ENCODE results near the gene NAA10.

DNA sequence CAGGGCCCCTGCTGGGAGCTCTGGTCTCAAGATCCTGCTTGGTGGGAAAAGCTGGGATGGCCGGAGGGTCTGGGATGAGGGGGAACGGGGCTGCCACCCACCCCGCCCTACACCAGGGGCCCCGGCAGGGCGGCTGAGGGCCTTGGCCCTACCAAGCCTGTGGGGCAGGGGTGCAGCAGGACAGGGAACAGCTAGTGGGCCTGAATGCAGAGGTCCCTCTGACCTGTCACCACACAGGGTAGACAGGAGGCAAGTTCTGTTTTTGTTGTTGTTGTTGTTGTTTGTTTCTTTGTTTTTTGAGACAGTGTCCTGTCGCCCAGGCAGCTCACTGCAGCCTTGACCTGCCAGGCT, 9.9 kb upstream of the NAA10 start:
- TF ChIP-seq CTCF (IDR thresholded peaks at IDR 0.05) (no peak), TCF7 (CRISPR knock-in tag; IDR thresholded peaks at IDR 0.05; ENCODE audit: low read depth) (no peak), ETV6 (CRISPR knock-in tag; IDR thresholded peaks at IDR 0.05) (no peak), ZNF317 (CRISPR knock-in tag; IDR thresholded peaks at IDR 0.05; ENCODE audit: borderline replicate concordance, low read depth) (no peak), USF2 (CRISPR knock-in tag; IDR thresholded peaks at IDR 0.05) (no peak), ZBTB21 (CRISPR knock-in tag; IDR thresholded peaks at IDR 0.05; ENCODE audit: borderline replicate concordance) (no peak), TEAD1 (CRISPR knock-in tag; IDR thresholded peaks at IDR 0.05) (no peak), FOXP1 (CRISPR knock-in tag; IDR thresholded peaks at IDR 0.05; ENCODE audit: borderline replicate concordance) (no peak), E2F1 (CRISPR knock-in tag; IDR thresholded peaks at IDR 0.05) (no peak), JUN (CRISPR knock-in tag; IDR thresholded peaks at IDR 0.05) (no peak), IRF2 (CRISPR knock-in tag; IDR thresholded peaks at IDR 0.05; ENCODE audit: borderline replicate concordance, low read depth) (no peak), ZNF138 (CRISPR knock-in tag; conservative IDR thresholded peaks at IDR 0.05) (no peak), ATF3 (CRISPR knock-in tag; conservative IDR thresholded peaks at IDR 0.05) (no peak)
